Activated T-cell treated with anti-CD3 and anti-CD28 coated beads for 1 hour (primary cell): Measurements from ENCODE around the gene AHDC1.

Source experiments
- DNase-seq: peaks from one replicate; pipeline ENCODE4 v3.0.0-alpha.2; 2020; ENCODE audit warnings: low read depth

The AHDC1 gene

DNA sequence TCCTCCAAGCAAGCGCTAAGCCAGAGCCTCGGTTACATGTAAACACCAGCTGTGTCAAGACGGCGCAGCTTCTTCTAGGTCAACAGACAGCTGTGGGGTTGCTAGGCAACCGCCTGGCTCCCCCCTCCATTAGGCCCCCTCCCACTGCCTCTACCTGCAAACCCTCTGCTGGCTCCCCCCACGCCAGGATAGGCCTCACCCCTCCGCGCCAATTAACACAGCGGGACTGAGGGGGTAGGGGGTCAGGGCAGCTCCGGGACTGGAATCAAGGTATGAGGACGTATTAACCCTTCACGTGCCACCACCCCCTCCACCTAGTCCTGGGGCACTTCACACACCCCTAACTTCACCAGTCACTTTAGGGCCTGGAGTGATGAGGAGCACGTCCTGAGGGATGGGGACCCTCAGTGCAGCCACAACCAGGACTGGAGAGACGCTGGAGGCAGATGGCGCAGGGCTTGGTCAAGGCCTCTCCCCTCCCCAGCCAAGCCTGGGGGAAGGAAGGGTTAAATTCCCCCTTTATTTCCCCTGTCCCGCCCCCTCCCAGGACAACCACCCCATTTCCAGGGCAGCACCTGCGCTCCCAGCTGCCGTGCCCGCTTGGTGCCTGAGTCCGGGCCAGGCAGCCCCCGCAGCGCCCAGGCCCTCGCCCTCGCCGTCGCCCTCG, 76.6 kb downstream of the AHDC1 start:
- DNase-seq, result peak; percentile 27

DNA sequence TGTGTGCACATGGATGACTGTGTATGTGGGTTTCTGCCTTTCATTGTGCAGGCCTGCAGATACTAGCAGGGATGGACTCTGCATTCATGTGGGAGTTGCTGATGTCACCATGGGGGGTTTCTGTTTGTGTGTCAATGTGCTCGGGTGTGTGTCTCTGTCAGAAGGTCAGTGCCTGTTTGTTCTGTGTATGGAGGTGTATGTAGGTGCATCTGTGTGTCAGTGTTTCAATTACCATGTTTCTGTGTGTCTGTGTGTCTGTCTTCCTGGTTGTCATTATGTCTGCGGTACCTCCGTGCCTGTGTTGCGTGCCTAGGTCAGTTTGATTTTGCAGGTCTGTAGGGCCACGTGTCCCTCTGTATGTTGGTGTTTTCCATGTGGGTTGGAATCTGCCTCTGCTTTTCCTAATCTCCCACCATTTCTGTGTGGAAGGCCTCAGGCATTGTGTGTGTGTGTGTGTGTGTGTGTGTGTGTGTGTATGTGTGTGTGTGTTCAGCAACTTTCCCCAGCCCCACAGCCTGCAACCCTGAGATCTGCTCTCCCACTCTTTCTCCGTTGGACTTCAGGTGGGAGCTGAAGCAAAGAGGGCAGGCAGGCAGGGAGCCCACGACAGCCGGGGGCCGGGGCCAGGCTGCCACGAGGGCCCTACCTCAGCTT, 77.2 kb downstream of the AHDC1 start:
- DNase-seq, result no peak

DNA sequence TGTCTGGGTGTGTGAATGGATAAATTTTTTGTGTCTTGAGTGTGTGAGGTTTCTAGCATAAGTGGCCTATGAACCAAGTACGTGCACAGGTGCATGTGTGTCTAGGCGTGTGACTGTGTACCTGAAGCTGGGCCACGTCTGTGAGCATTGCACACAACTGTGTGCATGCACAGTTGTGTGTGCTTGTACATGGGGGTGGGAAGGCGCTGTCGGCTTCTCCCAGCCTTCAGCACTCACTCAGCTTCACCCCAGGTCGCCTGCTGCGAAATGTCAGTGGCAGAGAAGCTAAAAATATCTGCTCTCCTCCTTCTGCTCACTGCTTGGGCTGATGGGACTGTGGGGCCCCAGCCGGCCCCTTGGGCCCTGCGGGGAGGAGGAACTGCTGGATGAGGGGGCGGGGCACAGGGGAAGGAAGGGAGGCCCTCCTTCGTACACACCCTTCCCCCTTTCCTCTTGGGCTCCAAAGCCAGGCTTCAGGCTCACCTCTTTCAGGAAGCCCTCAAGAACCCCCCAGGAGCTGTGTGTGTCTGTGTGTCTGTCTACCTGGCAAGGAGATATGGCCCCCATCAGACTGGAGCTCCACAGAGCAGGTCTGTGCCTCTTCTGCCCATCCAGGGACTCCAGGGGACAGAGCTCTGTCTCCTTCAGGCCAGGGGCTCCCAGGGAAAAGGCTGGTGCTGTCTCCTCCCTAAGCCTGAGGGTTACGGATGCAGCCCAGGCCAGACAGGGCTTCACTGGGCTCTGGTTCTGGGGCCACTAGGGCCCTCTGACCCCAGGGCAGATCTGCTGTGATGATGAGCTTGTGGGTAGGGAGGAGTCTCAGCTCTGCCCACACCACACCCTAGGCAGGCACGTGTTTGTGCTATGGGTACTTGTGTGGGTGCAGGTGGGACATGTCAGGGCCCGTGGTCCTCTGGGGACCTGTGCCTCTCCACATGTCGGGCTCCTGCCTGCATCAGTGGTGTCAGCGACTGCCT, 78.4 kb downstream of the AHDC1 start:
- DNase-seq, result peak; percentile 46

DNA sequence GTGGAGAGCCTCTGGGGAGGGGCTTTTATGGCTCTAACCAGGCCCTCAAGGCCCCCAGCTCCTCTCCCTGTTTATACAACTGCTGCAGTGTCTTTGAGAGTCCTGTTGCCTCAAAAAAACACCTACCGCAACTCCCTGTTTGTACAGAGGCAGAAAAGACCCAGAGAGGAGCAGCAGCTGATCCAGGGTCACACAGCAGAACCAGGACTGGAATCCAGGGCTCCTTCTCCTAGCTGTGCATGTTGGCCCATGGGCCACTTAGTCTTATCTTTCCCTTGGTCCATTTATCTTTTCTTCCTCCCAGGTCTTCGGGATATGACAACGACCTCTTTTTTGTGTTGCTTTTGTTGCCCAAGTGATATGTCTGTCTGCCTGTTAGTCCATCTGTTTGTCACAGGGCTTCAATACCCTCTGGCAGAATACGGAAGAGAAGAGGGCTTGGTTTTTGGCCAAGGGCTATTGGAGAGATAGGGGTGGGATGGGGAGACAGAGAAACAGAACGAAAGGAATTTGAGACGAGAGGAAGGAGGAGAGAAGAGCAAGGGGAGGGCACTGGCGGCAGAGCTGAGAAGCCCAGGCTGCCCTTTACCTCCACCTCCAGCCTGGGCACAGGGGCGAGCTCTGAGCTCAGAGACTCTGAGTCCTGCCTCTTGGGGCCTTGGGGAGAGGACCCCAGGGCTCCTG, 80.5 kb downstream of the AHDC1 start:
- DNase-seq, result no peak

DNA sequence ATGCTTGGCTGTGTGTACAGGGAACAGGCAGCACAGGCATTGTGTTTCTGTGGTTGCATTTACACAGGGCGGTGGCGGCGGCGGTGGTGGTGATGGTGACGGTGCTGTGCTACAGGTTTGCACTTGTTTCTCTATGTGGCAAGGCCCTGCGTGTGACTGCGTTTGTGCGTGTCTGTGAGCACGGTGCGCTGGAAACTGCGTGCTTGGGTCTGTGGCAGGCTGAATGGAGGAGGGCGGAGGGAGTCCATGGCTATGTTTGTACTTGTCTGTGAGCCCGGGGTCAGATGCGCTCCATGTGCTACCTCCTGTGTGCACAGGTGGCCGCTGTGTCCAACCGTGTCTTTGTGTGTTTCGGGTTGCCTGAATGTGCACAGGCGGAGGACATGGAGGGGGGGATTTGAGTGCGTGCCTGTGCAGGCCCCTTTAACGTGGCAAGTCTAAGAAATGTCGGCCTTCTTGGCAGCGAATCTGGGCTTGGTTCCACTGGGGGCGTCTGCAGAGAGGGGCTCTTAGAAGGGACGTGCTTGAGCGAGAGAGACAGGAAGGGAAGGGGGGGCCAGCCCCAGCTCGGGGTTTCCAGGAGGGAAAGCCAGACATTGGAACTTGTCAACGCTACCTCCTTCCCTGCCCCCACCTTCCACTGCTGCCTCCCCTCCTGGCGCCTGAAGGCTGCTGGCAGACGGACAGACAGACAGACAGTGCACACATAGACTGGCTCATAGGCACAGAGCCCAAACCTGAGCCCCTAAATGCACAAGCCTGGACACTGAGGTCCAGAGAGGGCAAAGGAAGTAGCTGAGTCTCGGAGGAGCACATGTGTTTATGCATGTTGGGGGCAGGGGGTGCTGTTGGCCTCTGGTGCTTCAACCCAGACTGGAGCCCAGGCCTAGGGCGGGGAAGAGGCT, 81.3 kb downstream of the AHDC1 start:
- peak; percentile 50 for DNase-seq

- no peak for DNase-seq
These were observed 82.0 kb downstream of the AHDC1 start for GRCh38 chr1:27521861-27522431.

GRCh38 chr1:27521336-27521831, 82.6 kb downstream of the AHDC1 start:
- peak; percentile 32 for DNase-seq

DNA sequence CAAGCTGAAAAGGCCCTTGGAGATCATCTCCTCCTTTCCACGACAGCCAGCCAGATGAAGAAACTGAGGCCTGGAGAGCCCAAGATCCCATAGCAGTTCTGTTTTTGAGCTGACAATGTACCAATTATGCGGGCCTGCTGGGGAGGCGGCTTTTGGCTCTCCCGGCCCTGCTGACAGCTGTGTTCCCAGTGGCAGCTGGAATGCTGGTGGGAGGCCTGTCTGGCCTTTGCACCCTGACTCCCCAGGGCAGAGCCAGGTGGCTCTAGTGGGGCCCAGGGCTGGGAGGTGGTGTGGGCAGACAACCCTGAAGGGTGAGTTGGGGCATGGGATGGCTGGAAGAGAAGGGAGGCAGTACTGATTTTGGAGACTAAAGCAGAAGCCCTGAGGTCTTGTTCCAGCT, 83.3 kb downstream of the AHDC1 start:
- no peak for DNase-seq

- DNase-seq, result no peak
These were observed 84.3 kb downstream of the AHDC1 start for GRCh38 chr1:27519331-27520258.

DNA sequence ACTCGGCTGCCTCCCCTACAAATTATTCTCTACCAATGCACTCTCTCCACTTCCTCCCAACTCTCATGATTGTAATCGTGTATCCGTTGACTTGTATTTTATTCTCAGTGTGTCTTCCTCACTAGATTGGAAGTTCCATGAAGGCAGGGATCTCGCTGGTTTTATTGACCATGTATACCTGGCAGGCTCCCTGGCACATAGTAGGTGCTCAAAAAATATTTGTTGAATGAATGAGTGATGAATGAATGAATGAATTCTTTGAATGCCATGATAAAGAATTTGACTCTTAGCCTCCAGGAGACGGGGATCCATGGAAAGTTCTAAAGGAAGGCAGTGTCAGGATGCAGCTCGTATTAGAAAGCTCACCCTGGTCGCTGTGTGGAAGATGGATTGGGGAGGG, 85.1 kb downstream of the AHDC1 start:
- no peak for DNase-seq

- DNase-seq, result no peak
These were observed 85.8 kb downstream of the AHDC1 start for GRCh38 chr1:27517907-27518718.

- DNase-seq, result no peak
These were observed 86.6 kb downstream of the AHDC1 start for GRCh38 chr1:27517301-27517700.

DNA sequence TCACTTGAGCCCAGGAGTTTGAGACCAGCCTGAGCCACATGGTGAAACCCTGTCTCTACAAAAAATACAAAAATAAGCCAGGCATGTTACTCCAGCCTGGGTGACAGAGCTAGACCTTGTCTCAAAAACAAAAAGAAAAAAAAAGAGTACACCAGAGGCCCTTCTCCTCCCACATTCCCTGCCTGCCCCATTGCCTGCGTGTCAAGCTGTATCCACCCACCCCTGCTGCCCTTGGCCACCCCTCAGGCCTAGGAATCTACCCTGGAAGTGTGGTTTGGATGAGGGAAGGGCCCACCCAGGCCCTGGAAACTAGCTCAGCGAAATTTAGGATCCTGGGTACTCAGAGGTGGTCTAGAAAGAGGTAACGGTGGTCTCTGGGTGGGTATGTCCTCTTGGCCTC, 88.3 kb downstream of the AHDC1 start:
- DNase-seq, result no peak

GRCh38 chr1:27513958-27514357, 90.0 kb downstream of the AHDC1 start:
- DNase-seq, result no peak

DNA sequence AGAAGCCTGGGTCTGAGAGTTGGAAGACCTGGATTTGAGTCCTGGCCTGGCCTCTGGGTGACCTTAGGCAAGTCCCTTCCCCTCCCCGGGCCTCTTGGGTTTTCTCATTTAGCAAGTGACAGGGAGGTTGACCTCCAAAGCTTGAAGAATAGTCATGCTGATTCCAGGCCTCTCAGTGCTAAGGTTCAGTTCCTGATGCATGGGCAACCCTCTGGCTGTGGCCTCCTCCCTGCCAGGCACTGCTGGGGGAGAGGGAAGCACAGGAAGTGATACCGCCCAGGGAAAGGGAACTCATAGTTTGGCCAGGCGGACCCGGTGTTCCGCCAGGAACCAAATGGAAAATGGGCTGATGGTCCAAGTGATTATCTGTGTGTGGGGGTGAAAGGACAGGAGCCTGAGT, 90.4 kb downstream of the AHDC1 start:
- DNase-seq, result no peak

- no peak for DNase-seq
These were observed 94.5 kb downstream of the AHDC1 start for GRCh38 chr1:27509127-27510080.

GRCh38 chr1:27507960-27508665, 95.8 kb downstream of the AHDC1 start:
- DNase-seq, result no peak
